Heart right ventricle (tissue), 16 donors: ENCODE data around the gene PTPRN2. TPM values are rescaled to one million over a fixed set of nuclear protein-coding genes. Genes with fewer than 3 reads are reported as not detected.

Experiments used
- ATAC-seq, 8 donors: fragments of 200-7000 bp; cut with Tn5 transposase; one replicate each; pipeline ENCODE4 v1.9.1; 2020; ENCODE audit warnings: mild to moderate bottlenecking in 8 of 8, moderate library complexity in 8 of 8, moderate number of reproducible peaks in 1 of 8
- DNase-seq, 2 donors: peaks; one replicate each; pipeline ENCODE4 v3.0.0-alpha.2; 2020
- H3K27ac ChIP-seq, 10 donors: fragments of 200-600 bp; sonication (generic) in 2 of 10; one replicate each; pipeline versions ENCODE4 v1.5.0 to v1.8.0; 2020 to 2022; ENCODE audit warnings: mild to moderate bottlenecking in 3 of 10
- H3K27me3 ChIP-seq, 7 donors: fragments of 200-600 bp; one replicate each; pipeline ENCODE4 v1.8.0; 2021 to 2022; ENCODE audit warnings: mild to moderate bottlenecking in 2 of 7
- H3K36me3 ChIP-seq, 9 donors: fragments of 200-600 bp; sonication (generic) in 1 of 9; one replicate each; pipeline versions ENCODE4 v1.5.0 to v1.8.0; 2020 to 2022; ENCODE audit warnings: mild to moderate bottlenecking in 2 of 9
- H3K4me1 ChIP-seq, 9 donors: fragments of 200-600 bp; sonication (generic) in 1 of 9; one replicate each; pipeline versions ENCODE4 v1.5.0 to v1.8.0; 2020 to 2022; ENCODE audit warnings: mild to moderate bottlenecking in 4 of 9
- H3K4me3 ChIP-seq, 10 donors: fragments of 200-600 bp; sonication (generic) in 2 of 10; one replicate each; pipeline versions ENCODE4 v1.5.0 to v1.8.0; 2020 to 2022; ENCODE audit warnings: mild to moderate bottlenecking in 7 of 10, moderate library complexity in 2 of 10
- H3K9me3 ChIP-seq, 11 donors: fragments of 200-600 bp in 10 of 11; sonication (generic) in 2 of 11; one replicate each; pipeline versions ENCODE4 v1.5.0 to v1.8.0; 2013 to 2022; ENCODE audit warnings: mild to moderate bottlenecking in 2 of 11, control low read depth in 1 of 11, moderate library complexity in 1 of 11
- CTCF ChIP-seq, 9 donors: fragments of 200-600 bp; sonication (generic) in 2 of 9; IDR thresholded peaks; one replicate each; pipeline versions ENCODE4 v1.5.0 to v1.8.0; 2021 to 2022; ENCODE audit warnings: antibody characterized with exemption in 9 of 9, mild to moderate bottlenecking in 5 of 9, moderate library complexity in 1 of 9
- WGBS, 2 donors: extraction: QIAGEN DNeasy Blood & Tissue Kit; methylation state at CpG; one replicate each; pipeline ENCODE4 v1.1.7; 2013; ENCODE audit warnings: inconsistent platforms in 1 of 2; 5-methylcytosine and 5-hydroxymethylcytosine counted together
- intact Hi-C, 10 donors: fragments of 100-400 bp; cut with DNase I; formaldehyde crosslinking; loops; one replicate each; pipeline versions ENCODE4 v1.11.1 to v1.14.2; 2022
- polyA plus RNA-seq, 2 donors: library from polyadenylated mRNA; stranded (reverse); fragments of 200-250 nt; gene quantifications; one replicate each; pipeline ENCODE4 v1.2.3, GENCODE V29; 2013
- total RNA-seq, 10 donors: library from RNA; stranded (reverse); fragmentation: NEBNext Ultra II Directional in 3 of 10; extraction: Animal tissue kit (Norgen Biotek cat#: 25700) in 3 of 10; gene quantifications; one replicate each; pipeline versions ENCODE4 v1.2.1 to v1.2.4, GENCODE V29; 2021 to 2023
- donor health status: Arrhythmogenic right ventricular cardiomyopathy.
- donor health status: ischemic (EF 13 %, LVEDD 7.1; RV severe dilation, severe dysfunction).
- donor health status: healthy with polysubstance abuse.
- donor health status: DM: no; HTN: yes; CAD: no.
- donor health status: DM: no; HTN: no; CAD: no.
- donor health status: ischemic (EF 25% LVEDD 6.9; RV normal size, moderate dysfunction).
- donor health status: ischemic (EF 25% LVEDD 5.7; RV mildly dilated, moderate dysfunction).
- donor health status: healthy.
- donor health status: DM: yes; HTN: yes; CAD: no.
- donor health status: Ischemic cardiomyopathy.
- donor health status: ischemic (EF 35%, LVEDD 5.7; RV mildly dilated, moderate dysfunction).
- donor health status: nonischemic (EF 11% LVEDD 7.7; RV severe dilation, severe dysfunction).
- donor health status: DM: yes; HTN: yes; CAD: no.
- donor health status: PGD.
- donor health status: ischemic (EF 29% LVEDD 5.4; RV normal size, mild dysfunction).
- donor health status: nonischemic (EF 23%, LVEDD 6.1; RV moderate dilation, normal function).

Gene PTPRN2
- total and polyA plus RNA-seq, 12 donors: 0.82 to 1.8 (median 1.3) TPM

GRCh38 chr7:158109364-158110033 is 478.1 kb downstream of the PTPRN2 start:
- TF ChIP-seq CTCF (IDR thresholded peaks at IDR 0.05): no peak
- Histone ChIP-seq H3K36me3 (no peaks in the 10 kb centered on the region), H3K27ac (no peak overlapping the region), H3K4me3 (no peak overlapping the region), H3K4me1 (no peaks in the 10 kb centered on the region), H3K9me3 (peaks cover 0 to 62% (median 0%) of the 10 kb centered on the region in 11 donors), H3K27me3 (peaks cover 0 to 17% (median 4%) of the 10 kb centered on the region in 7 donors)
- intact Hi-C loops: no loop called here
- 85% methylated on average over 12 of the region's 12 CpGs for WGBS, 2 donors
- DNase-seq (no peak), ATAC-seq (no peak)

- 72 to 82% methylated on average over 4 of the region's 4 CpGs for WGBS, 2 donors
- TF ChIP-seq CTCF (IDR thresholded peaks at IDR 0.05): no peak
- ATAC-seq (no peak), DNase-seq (no peak)
- Histone ChIP-seq H3K4me1 (no peaks in the 10 kb centered on the region), H3K4me3 (no peak overlapping the region), H3K27ac (no peak overlapping the region), H3K36me3 (no peaks in the 10 kb centered on the region), H3K27me3 (peaks cover 0 to 17% (median 4%) of the 10 kb centered on the region in 7 donors), H3K9me3 (peaks cover 0 to 57% (median 0%) of the 10 kb centered on the region in 11 donors)
- intact Hi-C loops: no loop called here
These were observed 478.9 kb downstream of the PTPRN2 start for GRCh38 chr7:158108646-158109293.

- no peaks in the 10 kb centered on the region for H3K4me1 ChIP-seq
- H3K9me3 ChIP-seq: peaks cover 0 to 52% (median 0%) of the 10 kb centered on the region in 11 donors
- intact Hi-C loops: no loop called here
- ATAC-seq (no peak), DNase-seq (no peak)
- WGBS, 2 donors: 75 to 83% methylated on average over 2 of the region's 2 CpGs
- no peak overlapping the region for H3K27ac ChIP-seq
- H3K36me3 ChIP-seq: no peaks in the 10 kb centered on the region
- H3K27me3 ChIP-seq: peaks cover 0 to 17% (median 4%) of the 10 kb centered on the region in 7 donors
- H3K4me3 ChIP-seq: no peak overlapping the region
- TF ChIP-seq CTCF (IDR thresholded peaks at IDR 0.05): no peak
These were observed 479.8 kb downstream of the PTPRN2 start for GRCh38 chr7:158107806-158108205.

GRCh38 chr7:158106272-158106671 is 481.4 kb downstream of the PTPRN2 start:
- H3K27me3 ChIP-seq: peaks cover 0 to 17% (median 7%) of the 10 kb centered on the region in 7 donors
- H3K36me3 ChIP-seq: no peaks in the 10 kb centered on the region
- H3K4me3 ChIP-seq: no peak overlapping the region
- no peak for DNase-seq
- peaks cover 0 to 40% (median 0%) of the 10 kb centered on the region in 11 donors for H3K9me3 ChIP-seq
- 63 to 67% methylated on average over 3 of the region's 3 CpGs for WGBS, 2 donors
- no peaks in the 10 kb centered on the region for H3K4me1 ChIP-seq
- H3K27ac ChIP-seq: no peak overlapping the region
- intact Hi-C loops: no loop called here
- no peak for ATAC-seq
- no peak for TF ChIP-seq CTCF (IDR thresholded peaks at IDR 0.05)
